Calu3 (cell line): Measurements from ENCODE around the gene OR10H1. TPM values are rescaled to one million over a fixed set of nuclear protein-coding genes. Genes with fewer than 3 reads are reported as not detected.
A peak's percentile ranks its signal among the peaks of the same experiment; 100 is the strongest.

Experiments
- BruUV-seq: library from RNA; stranded (reverse); fragments of 400-500 nt; replicated peaks from 2 replicates; lab custom pipeline; 2021; lab: Mats Ljungman, UMichigan
- CTCF ChIA-PET: fragments of 300-600 bp; sonication (Branson Sonifier 250); formaldehyde crosslinking; loops from one replicate; lab custom pipeline; 2022; ENCODE audit warnings: antibody characterized with exemption; lab: Charles Lee
- DNase-seq: peaks from one replicate; pipeline ENCODE4 v3.0.0; 2022
- H3K27ac Mint-ChIP-seq: one replicate; pipeline ENCODE4 v1.8.0; 2022; ENCODE audit warnings: mixed read lengths; ENCODE audit not compliant: unreplicated experiment
- H3K27me3 Mint-ChIP-seq: one replicate; pipeline ENCODE4 v1.8.0; 2022; ENCODE audit warnings: mixed read lengths; ENCODE audit not compliant: unreplicated experiment
- H3K36me3 Mint-ChIP-seq: one replicate; pipeline ENCODE4 v1.8.0; 2022; ENCODE audit warnings: mild to moderate bottlenecking, moderate library complexity, mixed read lengths; ENCODE audit not compliant: insufficient read depth, unreplicated experiment
- H3K4me1 Mint-ChIP-seq: one replicate; pipeline ENCODE4 v1.8.0; 2022; ENCODE audit warnings: mild to moderate bottlenecking, low read depth, mixed read lengths; ENCODE audit not compliant: unreplicated experiment
- H3K4me3 Mint-ChIP-seq: one replicate; pipeline ENCODE4 v1.8.0; 2022; ENCODE audit warnings: mild to moderate bottlenecking, low read depth, moderate library complexity, mixed read lengths; ENCODE audit not compliant: unreplicated experiment
- H3K9me3 Mint-ChIP-seq: one replicate; pipeline ENCODE4 v1.8.0; 2022; ENCODE audit warnings: low read depth, mixed read lengths; ENCODE audit not compliant: unreplicated experiment
- CTCF ChIP-seq: fragments of 200-600 bp; IDR thresholded peaks from one replicate; pipeline ENCODE4 v1.8.0; 2022; ENCODE audit warnings: antibody characterized with exemption; ENCODE audit not compliant: unreplicated experiment
- intact Hi-C: fragments of 100-400 bp; cut with micrococcal nuclease; formaldehyde crosslinking; loops from one replicate; pipeline ENCODE4 v1.10.0; 2022; ENCODE audit not compliant: unreplicated experiment
- total RNA-seq: library from RNA; stranded (reverse); gene quantifications from 2 replicates; pipeline ENCODE4 v1.2.3, GENCODE V29; 2022

OR10H1 gene
- total RNA-seq, 1 experiment from 2014 or later: 4.4 TPM

DNA sequence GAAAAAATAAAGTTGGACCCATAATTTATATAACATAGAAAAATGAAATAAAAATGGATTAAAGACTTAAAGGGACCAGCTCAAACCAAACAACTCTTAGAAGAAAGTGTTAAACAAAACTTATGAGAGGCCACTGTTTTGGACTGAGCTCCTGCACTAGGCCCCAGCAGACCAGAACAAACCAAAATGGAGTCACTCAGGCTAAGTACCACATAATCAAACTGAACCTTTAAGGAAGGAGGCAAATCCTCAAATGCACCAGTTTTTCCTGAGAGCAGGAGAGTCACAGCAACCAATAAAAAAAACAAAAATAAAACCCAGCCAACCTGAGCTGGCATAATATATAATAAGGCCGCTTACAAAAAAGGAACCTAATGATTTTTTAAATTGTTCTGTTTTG is 10.3 kb upstream of the OR10H1 start:
- Mint-ChIP-seq H3K36me3 (no peaks in the 10 kb centered on the region), H3K27ac (no peak overlapping the region), H3K9me3 (no peaks in the 10 kb centered on the region), H3K4me3 (no peak overlapping the region), H3K4me1 (peaks cover 6% of the 10 kb centered on the region), H3K27me3 (no peaks in the 10 kb centered on the region)
- no peak for DNase-seq
- no TSS peak for BruUV-seq
- no peak for TF ChIP-seq CTCF
- CTCF ChIA-PET: no interaction called here
- intact Hi-C loops: no loop called here

- peaks cover 7% of the 10 kb centered on the region for H3K36me3 Mint-ChIP-seq
- H3K27ac Mint-ChIP-seq: no peak overlapping the region
- no peak for TF ChIP-seq CTCF
- H3K4me1 Mint-ChIP-seq: peaks cover 5% of the 10 kb centered on the region
- no peaks in the 10 kb centered on the region for H3K27me3 Mint-ChIP-seq
- DNase-seq: no peak
- BruUV-seq: no TSS peak
- H3K9me3 Mint-ChIP-seq: no peaks in the 10 kb centered on the region
- intact Hi-C loops: no loop called here
- no peak overlapping the region for H3K4me3 Mint-ChIP-seq
- CTCF ChIA-PET: no interaction called here
These were observed 5.2 kb upstream of the OR10H1 start for GRCh38 chr19:15820646-15821045.

GRCh38 chr19:15813916-15814315 is 1.5 kb downstream of the OR10H1 start:
- H3K4me3 Mint-ChIP-seq: peak overlapping the region; percentile 47
- H3K27ac Mint-ChIP-seq: peak overlapping the region; percentile 76
- DNase-seq: no peak
- no peak for TF ChIP-seq CTCF
- intact Hi-C loops: loop anchor here (5.0 kb wide), 1 partner anchor 53 kb away; no protein-coding TSS in a partner anchor
- H3K36me3 Mint-ChIP-seq: peaks cover 7% of the 10 kb centered on the region
- no peaks in the 10 kb centered on the region for H3K27me3 Mint-ChIP-seq
- BruUV-seq: no TSS peak
- peaks cover 39% of the 10 kb centered on the region for H3K4me1 Mint-ChIP-seq
- H3K9me3 Mint-ChIP-seq: no peaks in the 10 kb centered on the region
- CTCF ChIA-PET: interaction anchor here (0.8 kb wide), 1 partner anchor 55 kb away, joined by 3 read pairs; no protein-coding TSS in a partner anchor

DNA sequence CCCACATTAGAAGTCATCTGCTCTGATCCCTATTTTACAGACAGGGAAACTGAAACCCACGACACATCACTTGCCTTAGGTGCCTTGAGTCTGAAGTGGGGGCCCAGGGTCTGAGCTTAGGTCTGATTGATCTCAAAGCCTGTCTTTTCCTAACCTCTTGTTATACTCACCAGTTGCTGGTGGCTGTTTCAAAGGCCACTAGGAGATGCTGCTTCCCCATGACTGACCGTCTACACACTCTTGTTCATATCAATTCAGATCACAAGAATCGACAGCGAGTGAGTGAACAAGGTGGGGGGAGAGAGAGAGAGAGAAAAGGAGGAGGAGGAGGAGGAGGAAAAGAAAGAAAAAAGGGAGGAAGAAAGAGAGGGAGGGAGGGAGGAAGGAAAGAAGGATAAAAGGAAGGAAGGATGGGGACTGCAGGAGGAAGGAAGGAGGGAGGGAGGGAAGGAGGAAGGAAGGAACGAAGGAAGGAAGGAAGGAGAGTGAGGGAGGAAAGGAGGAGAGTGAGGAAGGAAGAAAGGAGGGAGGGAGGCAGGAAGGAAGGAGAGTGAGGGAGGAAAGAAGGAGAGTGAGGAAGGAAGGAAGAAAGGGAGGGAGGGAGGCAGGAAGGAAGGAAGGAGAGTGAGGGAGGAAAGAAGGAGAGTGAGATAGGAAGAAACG is 3.3 kb downstream of the OR10H1 start:
- intact Hi-C loops: loop anchor here (5.0 kb wide), 1 partner anchor 55 kb away; no protein-coding TSS in a partner anchor
- peak overlapping the region; percentile 25 for H3K27ac Mint-ChIP-seq
- H3K27me3 Mint-ChIP-seq: no peaks in the 10 kb centered on the region
- peaks cover 39% of the 10 kb centered on the region for H3K4me1 Mint-ChIP-seq
- CTCF ChIA-PET: interaction anchor here (0.6 to 1.3 kb wide), 5 partner anchors 25 to 779 kb away, joined by 3 to 4 read pairs (median 3); partner anchors contain the start of gene FAM32A
- H3K9me3 Mint-ChIP-seq: no peaks in the 10 kb centered on the region
- no peak for DNase-seq
- H3K4me3 Mint-ChIP-seq: peak overlapping the region; percentile 7
- peaks cover 11% of the 10 kb centered on the region for H3K36me3 Mint-ChIP-seq
- BruUV-seq: no TSS peak
- TF ChIP-seq CTCF: peak; percentile 17
